Neuronal stem cell (in vitro differentiated cells): ENCODE data around the gene MOG.
A peak's percentile ranks its signal among the peaks of the same experiment; 100 is the strongest.

Experiments
- DNase-seq: peaks from one replicate; pipeline ENCODE4 v3.0.0-alpha.2; 2013; ENCODE audit warnings: low spot score
- H2AFZ ChIP-seq: one replicate; pipeline ENCODE4 v1.6.1; 2013; ENCODE audit warnings: mild to moderate bottlenecking, low read length, inconsistent platforms
- H2AK5ac ChIP-seq: 2 replicates; pipeline ENCODE4 v1.6.1; 2013; ENCODE audit warnings: low read depth, mild to moderate bottlenecking, inconsistent platforms, low read length, moderate library complexity, mixed read lengths
- H2BK120ac ChIP-seq: 2 replicates; pipeline ENCODE4 v1.6.1; 2013; ENCODE audit warnings: low read depth, mild to moderate bottlenecking, inconsistent platforms, low read length, moderate library complexity, mixed read lengths
- H2BK12ac ChIP-seq: one replicate; pipeline ENCODE4 v1.6.1; 2013; ENCODE audit warnings: low read length, inconsistent platforms
- H2BK15ac ChIP-seq: 2 replicates; pipeline ENCODE4 v1.6.1; 2013; ENCODE audit warnings: mild to moderate bottlenecking, low read length, inconsistent platforms, mixed read lengths
- H2BK5ac ChIP-seq: one replicate; pipeline ENCODE4 v1.6.1; 2013; ENCODE audit warnings: inconsistent platforms, mild to moderate bottlenecking, low read length, moderate library complexity
- H3K14ac ChIP-seq: one replicate; pipeline ENCODE4 v1.6.1; 2013; ENCODE audit warnings: low read length, inconsistent platforms
- H3K18ac ChIP-seq: 2 replicates; pipeline ENCODE4 v1.6.1; 2013; ENCODE audit warnings: low read length, inconsistent platforms
- H3K23ac ChIP-seq: 2 replicates; pipeline ENCODE4 v1.6.1; 2013; ENCODE audit warnings: low read depth, mild to moderate bottlenecking, mixed read lengths, low read length, inconsistent platforms; ENCODE audit not compliant: poor library complexity
- H3K27ac ChIP-seq: replicated peaks from 3 replicates; pipeline ENCODE4 v1.5.1; 2013; ENCODE audit warnings: low read length, inconsistent platforms
- H3K27me3 ChIP-seq, 3 experiments: 2 replicates each; pipeline ENCODE4 v1.6.1; 2013; ENCODE audit warnings: low read length in 3 of 3, mild to moderate bottlenecking in 2 of 3, inconsistent platforms in 1 of 3, low read depth in 1 of 3, mixed read lengths in 1 of 3, moderate library complexity in 1 of 3; ENCODE audit not compliant: control insufficient read depth in 3 of 3, insufficient read depth in 3 of 3
- H3K36me3 ChIP-seq, 2 donors: replicated peaks in 1 of 2; 2 replicates each; pipeline ENCODE4 v1.6.1; 2013; ENCODE audit warnings: low read length in 2 of 2; ENCODE audit not compliant: control insufficient read depth in 2 of 2, insufficient read depth in 2 of 2
- H3K4ac ChIP-seq: 2 replicates; pipeline ENCODE4 v1.6.1; 2013; ENCODE audit warnings: inconsistent platforms, mild to moderate bottlenecking, low read length, moderate library complexity
- H3K4me1 ChIP-seq, 2 donors: 1 replicate in 1 of 2; 2 replicates in 1 of 2; pipeline ENCODE4 v1.6.1; 2013; ENCODE audit warnings: low read length in 2 of 2, low read depth in 1 of 2; ENCODE audit not compliant: control insufficient read depth in 2 of 2, insufficient read depth in 1 of 2
- H3K4me2 ChIP-seq: one replicate; pipeline ENCODE4 v1.6.1; 2013; ENCODE audit warnings: mild to moderate bottlenecking, low read length, inconsistent platforms; ENCODE audit not compliant: insufficient read depth, poor library complexity, severe bottlenecking
- H3K4me3 ChIP-seq, 2 donors: 2 replicates each; pipeline ENCODE4 v1.5.1; 2013; ENCODE audit warnings: low read length in 2 of 2, mild to moderate bottlenecking in 2 of 2, inconsistent platforms in 1 of 2, moderate library complexity in 1 of 2
- H3K79me1 ChIP-seq: one replicate; pipeline ENCODE4 v1.6.1; 2013; ENCODE audit warnings: low read depth, mild to moderate bottlenecking, inconsistent platforms, low read length, moderate library complexity
- H3K9ac ChIP-seq: one replicate; pipeline ENCODE4 v1.6.1; 2013; ENCODE audit warnings: mild to moderate bottlenecking, low read depth, low read length, inconsistent platforms; ENCODE audit not compliant: poor library complexity
- H3K9me3 ChIP-seq, 2 donors: replicated peaks in 1 of 2; 2 replicates each; pipeline versions ENCODE3 to v1.6.1; 2013; ENCODE audit warnings: low read length in 2 of 2, mild to moderate bottlenecking in 2 of 2, inconsistent platforms in 1 of 2, low read depth in 1 of 2, mixed read lengths in 1 of 2, moderate library complexity in 1 of 2; ENCODE audit not compliant: control insufficient read depth in 2 of 2, insufficient read depth in 1 of 2
- H4K8ac ChIP-seq: one replicate; pipeline ENCODE4 v1.6.1; 2013; ENCODE audit warnings: low read depth, mild to moderate bottlenecking, inconsistent platforms, low read length, moderate library complexity
- H4K91ac ChIP-seq: one replicate; pipeline ENCODE4 v1.6.1; 2013; ENCODE audit warnings: low read length, low read depth, mild to moderate bottlenecking, inconsistent platforms; ENCODE audit not compliant: poor library complexity
- WGBS, 2 donors: extraction: QIAGEN DNeasy Blood & Tissue Kit; methylation state at CpG; one replicate each; pipeline ENCODE4 v1.1.7; 2013; ENCODE audit warnings: missing lambda C conversion rate in 2 of 2, mixed read lengths in 1 of 2; ENCODE audit not compliant: insufficient read length in 2 of 2, insufficient replicate concordance in 1 of 2; ENCODE audit errors: extremely low coverage in 2 of 2; 5-methylcytosine and 5-hydroxymethylcytosine counted together

The MOG gene

DNA sequence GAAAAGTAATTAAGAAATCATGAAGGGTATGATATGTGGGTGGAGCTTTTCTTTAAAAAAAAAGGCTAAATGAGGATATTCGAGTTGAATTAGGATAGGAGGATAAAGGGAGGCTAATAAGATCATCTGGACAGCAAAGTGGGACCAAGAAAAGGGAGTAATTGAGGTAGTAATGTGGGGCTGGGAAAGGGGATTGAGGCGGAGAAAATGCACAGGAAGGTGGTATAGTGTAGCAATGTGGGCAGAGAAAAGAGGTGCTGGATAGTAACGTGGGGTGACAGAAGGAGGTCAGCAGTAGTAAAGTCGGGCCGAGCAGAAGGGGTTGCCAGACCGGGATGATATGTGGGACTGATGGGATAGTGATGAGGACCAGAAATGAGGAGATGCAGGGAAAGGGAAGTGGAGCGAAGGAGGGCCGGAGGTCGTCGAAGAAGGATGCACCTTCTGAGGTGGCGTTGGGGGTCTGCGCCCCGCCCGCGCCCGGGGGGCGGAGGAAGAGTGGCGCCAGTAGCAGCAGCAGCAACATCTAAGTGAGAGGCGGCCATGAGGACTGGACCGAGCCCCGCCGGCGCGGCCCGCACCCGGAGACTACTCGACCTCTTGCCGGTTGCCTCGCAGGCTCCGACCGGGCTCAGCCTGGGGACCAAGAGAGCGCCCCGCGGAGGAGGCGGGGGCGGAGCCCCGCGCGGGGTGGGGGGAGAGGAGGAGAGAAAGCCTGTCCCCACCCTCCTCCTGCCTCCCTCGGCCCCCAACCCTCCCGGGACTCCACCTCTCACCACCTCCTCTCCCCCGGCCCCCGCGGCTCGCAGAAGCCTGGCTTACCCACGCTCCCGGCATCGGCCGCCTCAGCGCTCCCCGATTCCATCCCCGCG is 24.8 kb upstream of the MOG start:
- Histone ChIP-seq H3K18ac (peak overlapping the region; percentile 90), H2BK120ac (peak overlapping the region; percentile 2), H3K4me2 (peak overlapping the region; percentile 68), H4K91ac (no peak overlapping the region), H3K79me1 (peaks cover 8% of the 10 kb centered on the region), H3K14ac (no peak overlapping the region), H2AFZ (peak overlapping the region; percentile 91), H2AK5ac (peak overlapping the region; percentile 78), H3K4me1 (peaks cover 24 to 29% of the 10 kb centered on the region in 2 donors), H3K9ac (peak overlapping the region; percentile 90), H3K9me3 (no peaks in the 10 kb centered on the region), H3K4me3 (peak overlapping the region; percentile 67 to 92), H3K27ac (peak overlapping the region; percentile 85), H3K4ac (no peak overlapping the region), H3K36me3 (peaks cover 2 to 5% of the 10 kb centered on the region in 2 donors), H3K27me3 (no peaks in the 10 kb centered on the region), H2BK12ac (no peak overlapping the region), H2BK5ac (peak overlapping the region; percentile 82), H2BK15ac (peak overlapping the region; percentile 53), H3K23ac (peak overlapping the region; percentile 94), H4K8ac (no peak overlapping the region)
- WGBS, 2 donors, result no CpG with 5 or more reads among the region's 53 CpGs
- DNase-seq, result no peak

GRCh38 chr6:29632789-29633533 is 23.9 kb upstream of the MOG start, which contains the start of gene GABBR1:
Gene GABBR1, minus strand, starts transcription at chr6:29633183. Its CDS starts 798 bp downstream, at chr6:29632385.
- H3K27me3 ChIP-seq, result no peaks in the 10 kb centered on the region
- DNase-seq, result peak; percentile 89
- H3K18ac ChIP-seq, result peak within 1 kb of the TSS; percentile 94
- peak within 1 kb of the TSS; percentile 53 for H2BK15ac ChIP-seq
- H2AFZ ChIP-seq, result peak within 1 kb of the TSS; percentile 91
- peak within 1 kb of the TSS; percentile 90 for H3K9ac ChIP-seq
- no peak within 1 kb of the TSS for H3K14ac ChIP-seq
- H3K23ac ChIP-seq, result peak within 1 kb of the TSS; percentile 94
- peak within 1 kb of the TSS; percentile 78 for H2AK5ac ChIP-seq
- peaks cover 2 to 5% of the 10 kb centered on the region in 2 donors for H3K36me3 ChIP-seq
- H2BK12ac ChIP-seq, result no peak within 1 kb of the TSS
- H3K9me3 ChIP-seq, result no peaks in the 10 kb centered on the region
- peak within 1 kb of the TSS; percentile 81 for H3K4ac ChIP-seq
- H4K8ac ChIP-seq, result no peak within 1 kb of the TSS
- peak within 1 kb of the TSS; percentile 82 for H2BK5ac ChIP-seq
- H3K4me1 ChIP-seq, result peaks cover 24 to 29% of the 10 kb centered on the region in 2 donors
- H3K27ac ChIP-seq, result peak within 1 kb of the TSS; percentile 96
- peak within 1 kb of the TSS; percentile 2 for H2BK120ac ChIP-seq
- H3K4me3 ChIP-seq, result peak within 1 kb of the TSS; percentile 67 to 92
- H3K79me1 ChIP-seq, result peaks cover 5% of the 10 kb centered on the region
- peak within 1 kb of the TSS; percentile 68 for H3K4me2 ChIP-seq
- H4K91ac ChIP-seq, result no peak within 1 kb of the TSS
- no CpG with 5 or more reads among the region's 57 CpGs for WGBS, 2 donors

DNA sequence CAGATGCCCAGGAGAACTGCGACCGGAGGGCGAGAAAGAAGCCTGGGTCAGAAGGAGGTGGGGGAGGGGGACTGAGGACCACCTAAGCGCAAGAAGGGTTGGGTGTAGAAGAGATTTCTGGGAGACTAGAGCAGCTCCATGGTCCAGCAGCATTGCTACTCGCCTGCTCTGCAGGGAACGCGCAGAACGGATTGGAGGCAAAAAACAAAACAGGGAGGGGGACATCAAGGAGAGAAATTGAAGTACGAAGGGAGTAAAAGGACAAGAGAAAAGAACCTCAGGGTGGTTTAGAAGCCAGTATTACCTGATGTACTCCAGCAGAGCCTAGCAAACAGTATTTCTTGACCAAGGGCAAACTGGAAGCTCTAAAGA is 23.4 kb upstream of the MOG start:
- Histone ChIP-seq H3K27me3 (no peaks in the 10 kb centered on the region), H3K18ac (peak overlapping the region; percentile 94), H2BK15ac (no peak overlapping the region), H3K4me2 (peak overlapping the region; percentile 68), H2AK5ac (no peak overlapping the region), H3K36me3 (peaks cover 2 to 5% of the 10 kb centered on the region in 2 donors), H2BK12ac (no peak overlapping the region), H4K8ac (no peak overlapping the region), H3K4me1 (peaks cover 24 to 29% of the 10 kb centered on the region in 2 donors), H3K9me3 (no peaks in the 10 kb centered on the region), H3K27ac (peak overlapping the region; percentile 96), H2AFZ (peak overlapping the region; percentile 91), H3K9ac (peak overlapping the region; percentile 75), H4K91ac (no peak overlapping the region), H3K4ac (peak overlapping the region; percentile 81), H2BK120ac (no peak overlapping the region), H2BK5ac (peak overlapping the region; percentile 30), H3K4me3 (peak overlapping the region; percentile 67 to 92), H3K23ac (peak overlapping the region; percentile 87), H3K79me1 (peaks cover 5% of the 10 kb centered on the region), H3K14ac (no peak overlapping the region)
- no CpG with 5 or more reads among the region's 9 CpGs for WGBS, 2 donors
- no peak for DNase-seq

GRCh38 chr6:29637247-29637646 is 19.6 kb upstream of the MOG start:
- no peak for DNase-seq
- Histone ChIP-seq H2AK5ac (no peak overlapping the region), H3K14ac (no peak overlapping the region), H4K8ac (no peak overlapping the region), H3K4ac (no peak overlapping the region), H4K91ac (no peak overlapping the region), H3K36me3 (peaks cover 0 to 2% of the 10 kb centered on the region in 2 donors), H3K4me1 (peaks cover 4 to 8% of the 10 kb centered on the region in 2 donors), H3K4me2 (no peak overlapping the region), H3K79me1 (no peaks in the 10 kb centered on the region), H3K27me3 (no peaks in the 10 kb centered on the region), H3K9me3 (peaks cover 0 to 2% of the 10 kb centered on the region in 2 donors), H2BK120ac (no peak overlapping the region), H2BK15ac (no peak overlapping the region), H3K18ac (no peak overlapping the region), H2BK12ac (no peak overlapping the region), H3K27ac (no peak overlapping the region), H2BK5ac (no peak overlapping the region), H3K4me3 (no peak overlapping the region), H3K23ac (no peak overlapping the region), H3K9ac (no peak overlapping the region), H2AFZ (no peak overlapping the region)
- no CpG with 5 or more reads among the region's 9 CpGs for WGBS, 2 donors
